Esophagus squamous epithelium (tissue), 5 donors: ENCODE results near the gene SRPK1. TPM values are rescaled to one million over a fixed set of nuclear protein-coding genes. Genes with fewer than 3 reads are reported as not detected.

Experiments
- DNase-seq: peaks from one replicate; lab custom pipeline; 2025; lab: John Stamatoyannopoulos, UW
- H3K27ac ChIP-seq, 4 donors: fragments of 200-600 bp; sonication (generic); one replicate each; pipeline ENCODE4 v1.5.1; 2016 to 2019; ENCODE audit warnings: mild to moderate bottlenecking in 1 of 4
- H3K27me3 ChIP-seq, 4 donors: fragments of 200-600 bp; sonication (generic); 1 replicate in 3 of 4; 2 replicates in 1 of 4; pipeline versions ENCODE4 v1.5.1 to v1.6.0; 2017 to 2021; ENCODE audit warnings: antibody characterized with exemption in 1 of 4
- H3K36me3 ChIP-seq, 3 donors: fragments of 200-600 bp; sonication (generic); one replicate each; pipeline ENCODE4 v1.5.1; 2016 to 2019
- H3K4me1 ChIP-seq, 3 donors: fragments of 200-600 bp; sonication (generic); one replicate each; pipeline ENCODE4 v1.5.1; 2017 to 2019
- H3K4me3 ChIP-seq, 4 donors: fragments of 200-600 bp; sonication (generic); 1 replicate in 3 of 4; 2 replicates in 1 of 4; pipeline ENCODE4 v1.5.1; 2016 to 2019; ENCODE audit warnings: mild to moderate bottlenecking in 2 of 4, moderate library complexity in 1 of 4
- H3K9me3 ChIP-seq, 3 donors: fragments of 200-600 bp; sonication (generic); one replicate each; pipeline ENCODE4 v1.5.1; 2016 to 2019
- POLR2A ChIP-seq, 4 donors: fragments of 450-650 bp; IDR thresholded peaks; one replicate each; pipeline ENCODE4 v1.6.1; 2017; ENCODE audit warnings: antibody characterized with exemption in 4 of 4, mild to moderate bottlenecking in 4 of 4, moderate library complexity in 3 of 4
- WGBS, 2 donors: methylation state at CpG; one replicate each; pipeline ENCODE4 v1.1.5; 2018; 5-methylcytosine and 5-hydroxymethylcytosine counted together
- intact Hi-C: fragments of 100-400 bp; cut with DNase I; formaldehyde crosslinking; loops from one replicate; pipeline ENCODE4 v1.15.0; 2022
- total RNA-seq, 4 donors: library from RNA; depleted of rRNA; stranded (reverse); fragments of >200 nt; gene quantifications; one replicate each; pipeline ENCODE4 v1.1.0, GENCODE V29; 2016
- TF ChIP-seq, protein P1 (sequence below), 6 experiments: fragments of 450-650 bp in 4 of 6; fragments of 200-600 bp in 2 of 6; sonication (generic) in 2 of 6; IDR thresholded peaks; one replicate each; pipeline ENCODE4 v1.5.1; 2016 to 2019; ENCODE audit warnings: antibody characterized with exemption in 6 of 6, mild to moderate bottlenecking in 4 of 6, moderate library complexity in 4 of 6
- donor health status: DM: yes; HTN: yes; CAD: no.

SRPK1 gene
- total RNA-seq, 4 donors from 2014 or later: 66.1 to 109 (median 86.5) TPM

DNA sequence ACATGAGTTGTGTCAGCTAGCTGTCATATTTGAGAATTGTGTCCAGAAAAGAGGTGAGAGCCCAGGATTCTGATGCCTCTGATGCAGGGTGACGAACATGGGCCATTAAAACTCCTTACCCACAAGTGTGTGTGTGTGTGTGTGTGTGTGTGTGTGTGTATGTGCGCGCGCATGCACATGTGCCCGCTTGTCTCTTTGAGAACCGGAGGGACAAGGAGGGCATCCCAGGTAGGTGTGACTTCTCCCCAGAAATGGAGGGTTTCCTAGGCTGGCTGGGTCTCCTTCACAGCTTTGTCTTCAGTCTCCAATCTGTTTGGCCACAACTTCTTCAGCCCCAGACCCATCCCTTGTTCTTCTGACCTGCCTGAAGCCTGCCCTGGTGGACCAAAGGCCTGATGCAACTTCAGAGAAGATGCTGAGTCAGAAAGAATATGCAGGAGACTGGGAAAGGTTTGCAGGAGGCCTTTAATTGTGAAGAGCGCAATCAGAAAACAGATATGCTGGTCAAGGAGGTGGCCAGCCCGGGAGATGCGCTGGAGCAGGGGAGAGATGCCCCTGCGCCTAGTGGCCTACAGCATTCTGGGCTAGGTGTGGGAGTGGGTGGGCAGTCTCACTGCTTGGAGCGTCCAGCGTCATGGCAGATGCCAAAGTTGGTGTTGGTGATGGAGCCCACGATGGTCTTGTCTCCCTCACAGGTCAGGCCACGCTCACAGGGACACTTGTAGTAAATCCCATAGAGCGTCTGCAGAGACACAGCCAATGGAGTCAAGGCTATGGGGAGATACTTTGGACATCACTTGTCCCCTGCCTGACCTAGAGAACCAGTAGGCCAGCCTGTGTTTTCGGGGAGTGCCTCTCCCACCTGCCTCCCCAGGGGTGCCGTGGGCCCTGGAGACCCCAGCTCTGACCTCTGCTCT lies 126.1 kb downstream of the SRPK1 start:
- intact Hi-C loops: no loop called here
- 87 to 88% methylated on average over 15 to 17 of the region's 17 CpGs for WGBS, 2 donors
- Histone ChIP-seq H3K27me3 (peaks cover 0 to 73% (median 0%) of the 10 kb centered on the region in 4 donors), H3K4me3 (no peak overlapping the region), H3K27ac (no peak overlapping the region), H3K4me1 (no peaks in the 10 kb centered on the region), H3K36me3 (no peaks in the 10 kb centered on the region), H3K9me3 (no peaks in the 10 kb centered on the region)
- no peak for DNase-seq
- TF ChIP-seq POLR2A (IDR thresholded peaks at IDR 0.05): no peak

DNA sequence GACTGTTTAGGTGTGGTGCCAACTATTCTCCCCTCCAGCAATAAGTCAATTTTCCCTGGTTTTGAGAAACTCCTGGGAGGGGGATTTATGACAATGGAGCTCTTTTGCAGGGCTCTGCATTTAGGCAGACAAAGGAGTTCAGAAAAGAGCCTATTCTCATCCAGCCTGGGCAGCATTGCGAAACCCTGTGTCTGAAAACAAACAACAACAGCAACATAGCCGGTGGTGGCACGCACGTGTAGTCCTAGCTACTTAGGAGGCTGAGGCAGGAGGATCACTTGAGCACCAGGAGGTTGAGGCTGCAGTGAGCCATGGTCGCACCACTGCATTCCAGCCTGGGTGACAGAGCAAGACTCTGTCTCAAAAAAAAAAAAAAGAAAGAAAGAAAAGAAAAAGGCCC lies 130.2 kb downstream of the SRPK1 start:
- DNase-seq: no peak
- no peaks in the 10 kb centered on the region for H3K9me3 ChIP-seq
- H3K27ac ChIP-seq: no peak overlapping the region
- no peak overlapping the region for H3K4me3 ChIP-seq
- peaks cover 0 to 8% (median 0%) of the 10 kb centered on the region in 3 donors for H3K4me1 ChIP-seq
- intact Hi-C loops: no loop called here
- TF ChIP-seq, protein P1, sequence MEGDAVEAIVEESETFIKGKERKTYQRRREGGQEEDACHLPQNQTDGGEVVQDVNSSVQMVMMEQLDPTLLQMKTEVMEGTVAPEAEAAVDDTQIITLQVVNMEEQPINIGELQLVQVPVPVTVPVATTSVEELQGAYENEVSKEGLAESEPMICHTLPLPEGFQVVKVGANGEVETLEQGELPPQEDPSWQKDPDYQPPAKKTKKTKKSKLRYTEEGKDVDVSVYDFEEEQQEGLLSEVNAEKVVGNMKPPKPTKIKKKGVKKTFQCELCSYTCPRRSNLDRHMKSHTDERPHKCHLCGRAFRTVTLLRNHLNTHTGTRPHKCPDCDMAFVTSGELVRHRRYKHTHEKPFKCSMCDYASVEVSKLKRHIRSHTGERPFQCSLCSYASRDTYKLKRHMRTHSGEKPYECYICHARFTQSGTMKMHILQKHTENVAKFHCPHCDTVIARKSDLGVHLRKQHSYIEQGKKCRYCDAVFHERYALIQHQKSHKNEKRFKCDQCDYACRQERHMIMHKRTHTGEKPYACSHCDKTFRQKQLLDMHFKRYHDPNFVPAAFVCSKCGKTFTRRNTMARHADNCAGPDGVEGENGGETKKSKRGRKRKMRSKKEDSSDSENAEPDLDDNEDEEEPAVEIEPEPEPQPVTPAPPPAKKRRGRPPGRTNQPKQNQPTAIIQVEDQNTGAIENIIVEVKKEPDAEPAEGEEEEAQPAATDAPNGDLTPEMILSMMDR (IDR thresholded peaks at IDR 0.05): no peak
- TF ChIP-seq POLR2A (IDR thresholded peaks at IDR 0.05): no peak
- peaks cover 0 to 87% (median 8%) of the 10 kb centered on the region in 4 donors for H3K27me3 ChIP-seq
- no peaks in the 10 kb centered on the region for H3K36me3 ChIP-seq
- 63 to 77% methylated on average over 5 of the region's 5 CpGs for WGBS, 2 donors

DNA sequence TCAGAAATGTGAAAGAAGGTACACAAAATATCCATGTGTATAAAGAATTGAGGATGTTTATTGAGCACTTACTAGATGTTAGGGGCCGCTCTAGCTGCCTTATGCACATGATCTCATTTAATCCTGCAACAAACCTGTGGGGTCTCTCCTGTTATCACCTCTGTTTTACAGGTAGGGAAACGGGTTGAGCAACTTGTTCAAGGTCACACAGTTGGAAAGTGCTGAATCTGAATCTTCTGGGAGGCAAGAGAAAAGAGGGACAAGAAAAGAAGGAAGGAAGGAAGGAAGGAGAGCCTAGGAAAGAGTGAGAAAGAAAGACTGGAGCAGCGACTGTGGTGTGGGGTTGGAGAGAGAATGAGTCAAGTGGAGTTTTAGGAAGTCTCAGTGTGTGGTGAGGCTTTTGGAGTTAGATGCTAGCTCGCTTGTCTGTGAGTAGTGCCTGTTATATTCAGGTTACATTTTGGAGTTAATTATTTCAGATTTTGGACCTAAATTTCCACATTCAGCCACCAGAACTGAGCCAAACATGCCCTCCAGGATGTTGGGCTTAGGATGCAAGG lies 132.4 kb downstream of the SRPK1 start:
- no peaks in the 10 kb centered on the region for H3K9me3 ChIP-seq
- no peak overlapping the region for H3K27ac ChIP-seq
- H3K4me3 ChIP-seq: no peak overlapping the region
- peaks cover 0 to 78% (median 8%) of the 10 kb centered on the region in 4 donors for H3K27me3 ChIP-seq
- no peak for DNase-seq
- TF ChIP-seq, protein P1 (IDR thresholded peaks at IDR 0.05): no peak
- TF ChIP-seq POLR2A (IDR thresholded peaks at IDR 0.05): no peak
- intact Hi-C loops: no loop called here
- 57 to 64% methylated on average over 4 of the region's 4 CpGs for WGBS, 2 donors
- H3K4me1 ChIP-seq: peaks cover 0 to 8% (median 0%) of the 10 kb centered on the region in 3 donors
- H3K36me3 ChIP-seq: no peaks in the 10 kb centered on the region

DNA sequence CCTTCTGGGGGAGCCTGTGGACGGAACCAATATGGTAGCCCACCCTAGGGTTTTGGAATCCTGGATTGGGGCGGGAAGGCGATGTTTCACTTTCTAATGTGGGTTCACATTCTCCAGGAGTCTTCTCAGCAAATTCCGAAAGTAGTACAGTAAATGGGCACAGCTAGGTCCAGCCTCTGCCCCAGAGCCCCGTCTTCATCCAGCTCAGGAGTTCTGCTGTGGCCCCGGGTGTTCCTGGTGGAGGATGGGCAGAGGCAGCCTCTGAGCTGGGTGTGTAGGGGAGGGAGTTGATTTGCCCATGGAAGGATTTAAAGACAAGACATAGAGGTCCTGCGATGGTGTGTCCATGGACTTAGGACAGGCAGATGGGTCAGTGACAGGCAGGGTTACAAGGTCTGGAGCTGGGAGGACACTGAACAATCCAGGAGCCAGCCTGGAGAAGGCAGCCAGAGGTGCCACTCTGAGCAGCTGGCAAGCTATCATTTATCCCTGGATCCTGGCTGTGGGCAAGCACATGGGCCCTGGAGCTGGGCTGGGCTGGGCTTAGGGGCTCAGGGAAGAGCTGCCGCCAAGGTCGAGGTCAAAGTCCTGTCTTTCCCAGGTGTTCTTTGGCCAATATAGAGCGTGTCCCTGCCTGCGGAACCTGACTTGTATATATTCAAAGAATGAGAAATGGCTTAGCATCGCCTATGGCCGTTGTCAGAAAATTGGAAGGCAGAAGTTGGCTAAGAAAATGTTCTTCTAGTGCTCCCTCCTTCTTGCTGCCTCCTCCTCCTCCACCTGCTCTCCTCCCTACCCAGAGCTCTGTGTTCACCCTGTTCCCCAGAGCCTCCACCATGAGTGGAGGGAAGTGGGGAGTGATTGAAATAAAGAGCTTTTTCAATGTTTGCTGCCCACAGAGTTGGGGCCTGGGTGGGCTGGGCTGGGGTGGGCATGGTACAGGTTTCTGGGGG lies 133.4 kb downstream of the SRPK1 start:
- no peak for TF ChIP-seq POLR2A (IDR thresholded peaks at IDR 0.05)
- TF ChIP-seq, protein P1 (IDR thresholded peaks at IDR 0.05): no peak
- 48 to 70% methylated on average over 11 to 13 of the region's 13 CpGs for WGBS, 2 donors
- Histone ChIP-seq H3K9me3 (no peaks in the 10 kb centered on the region), H3K36me3 (no peaks in the 10 kb centered on the region), H3K4me3 (no peak overlapping the region), H3K27me3 (peaks cover 0 to 74% (median 8%) of the 10 kb centered on the region in 4 donors), H3K27ac (no peak overlapping the region), H3K4me1 (peaks cover 0 to 8% (median 0%) of the 10 kb centered on the region in 3 donors)
- intact Hi-C loops: no loop called here
- no peak for DNase-seq

DNA sequence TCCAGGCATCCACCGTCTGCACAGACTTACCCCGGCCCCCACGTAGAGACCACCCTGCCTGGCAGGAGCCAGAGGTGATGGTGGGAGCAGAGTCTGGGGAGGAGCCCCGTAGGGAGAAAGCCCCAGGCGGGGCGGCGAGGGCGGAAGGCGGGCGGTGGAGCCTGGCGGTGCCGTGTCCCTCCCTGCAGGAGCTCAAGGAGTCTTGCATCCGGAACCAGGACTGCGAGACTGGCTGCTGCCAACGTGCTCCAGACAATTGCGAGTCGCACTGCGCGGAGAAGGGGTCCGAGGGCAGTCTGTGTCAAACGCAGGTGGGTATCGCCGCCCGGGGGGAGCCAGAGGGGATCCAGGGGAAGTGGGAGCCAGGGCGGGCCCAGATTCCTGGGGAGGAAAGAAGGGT lies 134.1 kb downstream of the SRPK1 start:
- H3K4me1 ChIP-seq: peaks cover 0 to 11% (median 0%) of the 10 kb centered on the region in 3 donors
- H3K4me3 ChIP-seq: peak overlapping the region in 1 of 4 donors; percentile 1
- peaks cover 0 to 71% (median 8%) of the 10 kb centered on the region in 4 donors for H3K27me3 ChIP-seq
- H3K27ac ChIP-seq: no peak overlapping the region
- H3K36me3 ChIP-seq: no peaks in the 10 kb centered on the region
- DNase-seq: no peak
- 48 to 55% methylated on average over 25 of the region's 25 CpGs for WGBS, 2 donors
- intact Hi-C loops: no loop called here
- H3K9me3 ChIP-seq: no peaks in the 10 kb centered on the region
- TF ChIP-seq POLR2A (IDR thresholded peaks at IDR 0.05): no peak
- TF ChIP-seq, protein P1 (IDR thresholded peaks at IDR 0.05): no peak
